HCT116 (cell line): ENCODE measurements around the gene CCDC138.

Source experiments
- CEBPB ChIP-seq: IDR thresholded peaks from 2 replicates; pipeline ENCODE4 v1.6.1; 2012; ENCODE audit warnings: low read depth
- TF ChIP-seq, protein P1 (sequence below), 3 experiments: fragments of 200-600 bp in 1 of 3; sonication (generic) in 1 of 3; IDR thresholded peaks in 2 of 3; conservative IDR thresholded peaks in 1 of 3; 2 replicates each; pipeline ENCODE4 v1.5.1; 2012 to 2017; ENCODE audit warnings: low read depth in 2 of 3, low read length in 2 of 3, antibody characterized with exemption in 1 of 3, borderline replicate concordance in 1 of 3, control low read depth in 1 of 3, mild to moderate bottlenecking in 1 of 3, mixed read lengths in 1 of 3, mixed run types in 1 of 3, moderate library complexity in 1 of 3; ENCODE audit not compliant: insufficient read depth in 1 of 3

DNA sequence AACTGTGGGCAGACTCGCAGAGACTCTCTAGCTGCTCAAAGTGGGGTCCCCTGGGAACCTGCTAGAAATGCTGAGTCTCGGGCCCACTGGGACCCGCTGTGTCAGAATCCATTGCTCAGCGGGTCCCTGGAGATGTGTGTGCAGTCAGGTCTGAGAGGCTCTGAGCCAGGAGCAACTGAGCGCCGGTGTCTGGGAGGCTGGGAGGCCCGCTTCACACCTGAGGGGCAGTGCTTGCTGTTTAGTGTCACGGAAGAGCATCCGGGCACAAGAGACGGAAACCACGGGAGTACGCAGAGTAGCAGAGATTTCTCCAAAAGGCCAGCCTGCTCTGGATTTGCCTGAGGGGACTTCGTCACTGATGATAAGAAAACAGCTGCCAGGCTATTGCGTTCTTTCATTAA, 132.4 kb downstream of the CCDC138 start:
- TF ChIP-seq, protein P1, sequence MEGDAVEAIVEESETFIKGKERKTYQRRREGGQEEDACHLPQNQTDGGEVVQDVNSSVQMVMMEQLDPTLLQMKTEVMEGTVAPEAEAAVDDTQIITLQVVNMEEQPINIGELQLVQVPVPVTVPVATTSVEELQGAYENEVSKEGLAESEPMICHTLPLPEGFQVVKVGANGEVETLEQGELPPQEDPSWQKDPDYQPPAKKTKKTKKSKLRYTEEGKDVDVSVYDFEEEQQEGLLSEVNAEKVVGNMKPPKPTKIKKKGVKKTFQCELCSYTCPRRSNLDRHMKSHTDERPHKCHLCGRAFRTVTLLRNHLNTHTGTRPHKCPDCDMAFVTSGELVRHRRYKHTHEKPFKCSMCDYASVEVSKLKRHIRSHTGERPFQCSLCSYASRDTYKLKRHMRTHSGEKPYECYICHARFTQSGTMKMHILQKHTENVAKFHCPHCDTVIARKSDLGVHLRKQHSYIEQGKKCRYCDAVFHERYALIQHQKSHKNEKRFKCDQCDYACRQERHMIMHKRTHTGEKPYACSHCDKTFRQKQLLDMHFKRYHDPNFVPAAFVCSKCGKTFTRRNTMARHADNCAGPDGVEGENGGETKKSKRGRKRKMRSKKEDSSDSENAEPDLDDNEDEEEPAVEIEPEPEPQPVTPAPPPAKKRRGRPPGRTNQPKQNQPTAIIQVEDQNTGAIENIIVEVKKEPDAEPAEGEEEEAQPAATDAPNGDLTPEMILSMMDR (IDR thresholded peaks at IDR 0.05 in 2 of 3, conservative IDR thresholded peaks at IDR 0.05 in 1 of 3; ENCODE audit: borderline replicate concordance in 1 of 3, insufficient read depth in 1 of 3, low read depth in 2 of 3, low read length in 2 of 3): no peak
- TF ChIP-seq CEBPB: no peak
